ENCODE data around the gene RALGAPA1. TPM values are rescaled to one million over a fixed set of nuclear protein-coding genes. Genes with fewer than 3 reads are reported as not detected.

RALGAPA1 gene
- polyA plus RNA-seq, 1 of the 3 experiments (the other 2 are of a cell fraction): 3.6 TPM

- peaks cover 28% of the 10 kb centered on the region for H3K79me2 ChIP-seq (ENCODE audit: insufficient read depth)
- H3K27ac ChIP-seq (ENCODE audit: low read depth in 2 of 2, low read length in 1 of 2): peak overlapping the region in 1 of 2 experiments; percentile 58; a peak in 2 of 4 replicates
- CTCF ChIA-PET: no interaction called here
- H3K9me3 ChIP-seq: no peaks in the 10 kb centered on the region
- no peak overlapping the region for H3K4me3 ChIP-seq (ENCODE audit: low read depth in 2 of 2, low read length in 1 of 2)
- no peaks in the 10 kb centered on the region for H3K27me3 ChIP-seq (ENCODE audit: insufficient read depth)
- H3K36me3 ChIP-seq (replicated peaks in 1 of 2; ENCODE audit: control insufficient read depth in 1 of 2, insufficient read depth in 2 of 2, low read length in 1 of 2): peaks cover 26 to 29% of the 10 kb centered on the region in 2 experiments
- H2AFZ ChIP-seq (ENCODE audit: low read depth): no peak overlapping the region
- no peak overlapping the region for H3K4me2 ChIP-seq
- TF ChIP-seq FOSL2 (IDR thresholded peaks at IDR 0.05; ENCODE audit: borderline replicate concordance, low read depth): peak; percentile 54; the same call in 1 of the 2 replicates
- no peak for TF ChIP-seq RFX5 (IDR thresholded peaks at IDR 0.05; ENCODE audit: low read length)
- no peak for TF ChIP-seq SMC3 (IDR thresholded peaks at IDR 0.05; ENCODE audit: low read depth, low read length)
- 0 out of 2 replicates have a peak, but pooled peaks have one; percentile 16 for TF ChIP-seq JUND (IDR thresholded peaks at IDR 0.05)
- TF ChIP-seq, protein P1, sequence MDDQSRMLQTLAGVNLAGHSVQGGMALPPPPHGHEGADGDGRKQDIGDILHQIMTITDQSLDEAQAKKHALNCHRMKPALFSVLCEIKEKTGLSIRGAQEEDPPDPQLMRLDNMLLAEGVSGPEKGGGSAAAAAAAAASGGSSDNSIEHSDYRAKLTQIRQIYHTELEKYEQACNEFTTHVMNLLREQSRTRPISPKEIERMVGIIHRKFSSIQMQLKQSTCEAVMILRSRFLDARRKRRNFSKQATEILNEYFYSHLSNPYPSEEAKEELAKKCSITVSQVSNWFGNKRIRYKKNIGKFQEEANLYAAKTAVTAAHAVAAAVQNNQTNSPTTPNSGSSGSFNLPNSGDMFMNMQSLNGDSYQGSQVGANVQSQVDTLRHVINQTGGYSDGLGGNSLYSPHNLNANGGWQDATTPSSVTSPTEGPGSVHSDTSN (IDR thresholded peaks at IDR 0.05): peak; percentile 12; the same call in 1 of the 2 replicates
- no peak for TF ChIP-seq RXRA (IDR thresholded peaks at IDR 0.05; ENCODE audit: borderline replicate concordance, low read depth)
- no peak for TF ChIP-seq YY1 (IDR thresholded peaks at IDR 0.05; ENCODE audit: low read depth)
- no peak for TF ChIP-seq TEAD4 (IDR thresholded peaks at IDR 0.05; ENCODE audit: borderline replicate concordance, insufficient read depth)
- 0 out of 2 replicates have a peak, but pooled peaks cover 4% of the 10 kb centered on the region for H4K20me1 ChIP-seq (ENCODE audit: insufficient read depth)
- no peaks in the 10 kb centered on the region for H3K9me2 ChIP-seq
- peaks cover 0 to 5% of the 10 kb centered on the region in 2 experiments; a peak in 2 of 4 replicates for H3K4me1 ChIP-seq (ENCODE audit: control insufficient read depth in 1 of 2, insufficient read depth in 2 of 2, low read depth in 1 of 2, low read length in 1 of 2)
- no peak for DNase-seq
- H3K9ac ChIP-seq: no peak overlapping the region
- POLR2A ChIA-PET: no interaction called here
- WGBS (ENCODE audit: low lambda C conversion rate): 17% methylated on average over 1 of the region's 1 CpG
- H3F3A ChIP-seq (replicated peaks; ENCODE audit: insufficient read depth): peaks cover 11% of the 10 kb centered on the region
Observed at GRCh38 chr14:35829449-35829848, 20.4 kb upstream of the RALGAPA1 start.

- 91% methylated on average over 11 of the region's 11 CpGs for WGBS (ENCODE audit: low lambda C conversion rate)
- Histone ChIP-seq H3K79me2 (ENCODE audit: insufficient read depth) (peaks cover 28% of the 10 kb centered on the region), H3K4me1 (ENCODE audit: control insufficient read depth in 1 of 2, insufficient read depth in 2 of 2, low read depth in 1 of 2, low read length in 1 of 2) (peaks cover 0 to 5% of the 10 kb centered on the region in 2 experiments; a peak in 2 of 4 replicates), H3K27me3 (ENCODE audit: insufficient read depth) (no peaks in the 10 kb centered on the region), H3K36me3 (replicated peaks in 1 of 2; ENCODE audit: control insufficient read depth in 1 of 2, insufficient read depth in 2 of 2, low read length in 1 of 2) (peaks cover 11 to 15% of the 10 kb centered on the region in 2 experiments), H3K9ac (peak overlapping the region; percentile 91; the same call in 1 of the 2 replicates), H4K20me1 (ENCODE audit: insufficient read depth) (0 out of 2 replicates have a peak, but pooled peaks cover 4% of the 10 kb centered on the region), H3K9me3 (no peaks in the 10 kb centered on the region), H3F3A (replicated peaks; ENCODE audit: insufficient read depth) (peaks cover 11% of the 10 kb centered on the region), H2AFZ (ENCODE audit: low read depth) (peak overlapping the region; percentile 63; the same call in 1 of the 2 replicates), H3K4me2 (peak overlapping the region; percentile 89), H3K4me3 (ENCODE audit: low read depth in 2 of 2, low read length in 1 of 2) (peak overlapping the region; percentile 88 to 94; a peak in 2 of 4 replicates), H3K27ac (ENCODE audit: low read depth in 2 of 2, low read length in 1 of 2) (no peak overlapping the region), H3K9me2 (no peaks in the 10 kb centered on the region)
- CTCF ChIA-PET: interaction anchor here (0.7 to 0.9 kb wide), 2 partner anchors 27 to 316 kb away, joined by 3 to 4 read pairs; no protein-coding TSS in a partner anchor
- POLR2A ChIA-PET: interaction anchor here (0.6 kb wide), 1 partner anchor 173 kb away, joined by 3 read pairs; no protein-coding TSS in a partner anchor
- DNase-seq: no peak
- TF ChIP-seq, protein P2, sequence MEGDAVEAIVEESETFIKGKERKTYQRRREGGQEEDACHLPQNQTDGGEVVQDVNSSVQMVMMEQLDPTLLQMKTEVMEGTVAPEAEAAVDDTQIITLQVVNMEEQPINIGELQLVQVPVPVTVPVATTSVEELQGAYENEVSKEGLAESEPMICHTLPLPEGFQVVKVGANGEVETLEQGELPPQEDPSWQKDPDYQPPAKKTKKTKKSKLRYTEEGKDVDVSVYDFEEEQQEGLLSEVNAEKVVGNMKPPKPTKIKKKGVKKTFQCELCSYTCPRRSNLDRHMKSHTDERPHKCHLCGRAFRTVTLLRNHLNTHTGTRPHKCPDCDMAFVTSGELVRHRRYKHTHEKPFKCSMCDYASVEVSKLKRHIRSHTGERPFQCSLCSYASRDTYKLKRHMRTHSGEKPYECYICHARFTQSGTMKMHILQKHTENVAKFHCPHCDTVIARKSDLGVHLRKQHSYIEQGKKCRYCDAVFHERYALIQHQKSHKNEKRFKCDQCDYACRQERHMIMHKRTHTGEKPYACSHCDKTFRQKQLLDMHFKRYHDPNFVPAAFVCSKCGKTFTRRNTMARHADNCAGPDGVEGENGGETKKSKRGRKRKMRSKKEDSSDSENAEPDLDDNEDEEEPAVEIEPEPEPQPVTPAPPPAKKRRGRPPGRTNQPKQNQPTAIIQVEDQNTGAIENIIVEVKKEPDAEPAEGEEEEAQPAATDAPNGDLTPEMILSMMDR (IDR thresholded peaks at IDR 0.05): no peak
- TF ChIP-seq TAF1 (IDR thresholded peaks at IDR 0.05; ENCODE audit: borderline replicate concordance, low read depth, low read length): no peak
- no peak for TF ChIP-seq RXRA (IDR thresholded peaks at IDR 0.05; ENCODE audit: borderline replicate concordance, low read depth)
- TF ChIP-seq MXI1 (IDR thresholded peaks at IDR 0.05; ENCODE audit: low read depth, low read length): no peak
- TF ChIP-seq, protein P1 (IDR thresholded peaks at IDR 0.05): no peak
- TF ChIP-seq YY1 (IDR thresholded peaks at IDR 0.05; ENCODE audit: low read depth): no peak
- TF ChIP-seq JUND (IDR thresholded peaks at IDR 0.05): no peak
- TF ChIP-seq POLR2AphosphoS5 (IDR thresholded peaks at IDR 0.05; ENCODE audit: low read depth, low read length): no peak
- TF ChIP-seq, protein P3, sequence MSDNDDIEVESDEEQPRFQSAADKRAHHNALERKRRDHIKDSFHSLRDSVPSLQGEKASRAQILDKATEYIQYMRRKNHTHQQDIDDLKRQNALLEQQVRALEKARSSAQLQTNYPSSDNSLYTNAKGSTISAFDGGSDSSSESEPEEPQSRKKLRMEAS (IDR thresholded peaks at IDR 0.05; ENCODE audit: low read depth): no peak
- no peak for TF ChIP-seq EZH2phosphoT487 (IDR thresholded peaks at IDR 0.05; ENCODE audit: borderline replicate concordance, low read depth)
- TF ChIP-seq USF1 (IDR thresholded peaks at IDR 0.05; ENCODE audit: borderline replicate concordance, low read depth): no peak
- TF ChIP-seq, protein P4, sequence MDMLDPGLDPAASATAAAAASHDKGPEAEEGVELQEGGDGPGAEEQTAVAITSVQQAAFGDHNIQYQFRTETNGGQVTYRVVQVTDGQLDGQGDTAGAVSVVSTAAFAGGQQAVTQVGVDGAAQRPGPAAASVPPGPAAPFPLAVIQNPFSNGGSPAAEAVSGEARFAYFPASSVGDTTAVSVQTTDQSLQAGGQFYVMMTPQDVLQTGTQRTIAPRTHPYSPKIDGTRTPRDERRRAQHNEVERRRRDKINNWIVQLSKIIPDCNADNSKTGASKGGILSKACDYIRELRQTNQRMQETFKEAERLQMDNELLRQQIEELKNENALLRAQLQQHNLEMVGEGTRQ (IDR thresholded peaks at IDR 0.05; ENCODE audit: borderline replicate concordance, low read depth, low read length): no peak
- no peak for TF ChIP-seq FOXJ3 (CRISPR knock-in tag; IDR thresholded peaks at IDR 0.05)
Observed at GRCh38 chr14:35827678-35828472, 18.8 kb upstream of the RALGAPA1 start.
